ENCODE measurements around the gene SLC2A6. TPM values are rescaled to one million over a fixed set of nuclear protein-coding genes. Genes with fewer than 3 reads are reported as not detected.

The SLC2A6 gene
- total RNA-seq, 2 donors from 2014 or later: 4.3 to 5.2 TPM

DNA sequence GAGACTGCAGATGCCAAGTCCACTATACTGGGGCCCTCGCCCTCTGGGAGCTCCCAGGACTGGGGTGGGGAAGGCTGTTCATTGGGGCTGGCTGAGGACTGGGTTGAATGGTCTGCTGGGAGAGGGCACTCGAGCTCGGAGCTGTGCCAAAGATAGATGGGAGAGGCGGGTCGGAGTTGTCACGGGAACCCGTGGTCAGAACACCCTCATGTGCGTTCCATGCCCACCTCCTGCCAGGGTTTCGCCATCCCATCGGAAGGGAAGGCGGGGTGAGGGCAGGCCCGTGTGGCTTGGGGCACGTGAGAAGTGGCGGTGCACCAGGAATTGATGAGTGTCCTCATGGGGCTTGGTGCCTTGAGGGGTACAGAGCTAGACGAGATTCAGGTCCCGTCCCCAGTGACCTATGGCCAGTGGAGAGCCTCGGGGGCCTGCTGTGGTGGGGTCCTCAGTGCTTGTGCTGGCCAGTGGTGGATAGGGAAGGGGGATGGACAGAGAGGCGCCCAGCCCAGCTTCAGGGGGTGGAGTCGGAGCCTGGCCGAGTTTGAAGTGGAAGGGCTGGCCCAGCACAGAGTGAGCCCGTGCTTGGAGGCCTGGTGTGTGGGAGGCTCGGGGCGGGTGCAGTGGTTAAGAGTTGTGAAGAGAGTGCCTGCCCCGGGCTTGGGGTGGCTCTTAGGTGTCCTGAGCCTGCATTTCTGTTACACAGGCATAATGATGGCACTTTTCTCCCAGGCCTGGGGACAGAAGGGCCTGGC, 14.9 kb downstream of the SLC2A6 start:
- DNase-seq (ENCODE audit: low spot score): no peak
- no peak for TF ChIP-seq CTCF (IDR thresholded peaks at IDR 0.05)

DNA sequence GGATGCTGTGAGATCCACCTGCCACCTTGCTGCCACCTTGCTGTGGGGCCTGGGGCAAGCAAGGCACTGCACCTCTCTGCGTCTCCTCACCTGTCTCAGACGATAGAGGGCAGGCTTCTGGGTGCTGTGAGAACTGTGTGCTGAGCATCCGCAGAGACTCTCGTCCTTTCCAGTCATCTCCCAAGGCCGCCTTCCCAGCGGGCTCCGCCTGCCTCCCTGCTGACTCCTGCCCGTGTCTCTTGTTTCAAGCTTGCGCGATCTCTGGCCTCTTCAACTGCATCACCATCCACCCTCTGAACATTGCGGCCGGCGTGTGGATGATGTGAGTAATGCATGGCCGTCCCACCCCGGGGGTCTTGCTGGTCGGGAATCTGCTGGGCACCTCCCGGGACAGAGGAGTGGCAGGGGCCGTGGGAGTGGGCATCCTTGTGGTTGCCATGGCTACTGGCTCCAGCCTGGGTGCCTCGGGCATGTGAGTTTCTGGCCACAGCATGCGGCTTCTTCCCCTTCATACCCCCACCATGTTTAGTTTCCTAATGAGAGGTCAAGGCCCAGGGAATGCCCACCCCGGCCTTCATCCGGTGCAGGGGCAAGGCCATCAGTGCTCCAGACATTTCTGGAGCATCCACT, 15.6 kb downstream of the SLC2A6 start:
- H3K36me3 ChIP-seq: no peaks in the 10 kb centered on the region
- no peaks in the 10 kb centered on the region for H3K9me3 ChIP-seq
- no peaks in the 10 kb centered on the region for H3K27me3 ChIP-seq
- peaks cover 0 to 19% of the 10 kb centered on the region in 2 donors for H3K4me1 ChIP-seq
- DNase-seq (ENCODE audit: low spot score): no peak
- TF ChIP-seq CTCF (IDR thresholded peaks at IDR 0.05): no peak
- H3K27ac ChIP-seq: no peak overlapping the region
- H3K4me3 ChIP-seq: no peak overlapping the region

More for the DNA sequence above, 14.9 kb downstream of the SLC2A6 start:
- Histone ChIP-seq H3K27ac (no peak overlapping the region), H3K4me3 (no peak overlapping the region), H3K9me3 (no peaks in the 10 kb centered on the region), H3K36me3 (no peaks in the 10 kb centered on the region), H3K4me1 (peaks cover 0 to 15% of the 10 kb centered on the region in 2 donors), H3K27me3 (no peaks in the 10 kb centered on the region)

GRCh38 chr9:133461975-133462374, 16.9 kb downstream of the SLC2A6 start:
- Histone ChIP-seq H3K4me3 (no peak overlapping the region), H3K27ac (no peak overlapping the region), H3K27me3 (no peaks in the 10 kb centered on the region), H3K4me1 (peaks cover 0 to 19% of the 10 kb centered on the region in 2 donors), H3K36me3 (no peaks in the 10 kb centered on the region), H3K9me3 (no peaks in the 10 kb centered on the region)
- TF ChIP-seq CTCF (IDR thresholded peaks at IDR 0.05): no peak
- DNase-seq (ENCODE audit: low spot score): no peak

GRCh38 chr9:133460405-133461175, 18.3 kb downstream of the SLC2A6 start:
- no peaks in the 10 kb centered on the region for H3K27me3 ChIP-seq
- peaks cover 0 to 19% of the 10 kb centered on the region in 2 donors for H3K4me1 ChIP-seq
- DNase-seq (ENCODE audit: low spot score): peak; percentile 63
- no peaks in the 10 kb centered on the region for H3K36me3 ChIP-seq
- peak overlapping the region; percentile 62 to 75 for H3K4me3 ChIP-seq
- peak overlapping the region; percentile 91 to 97 for H3K27ac ChIP-seq
- TF ChIP-seq CTCF (IDR thresholded peaks at IDR 0.05): no peak
- no peaks in the 10 kb centered on the region for H3K9me3 ChIP-seq

DNA sequence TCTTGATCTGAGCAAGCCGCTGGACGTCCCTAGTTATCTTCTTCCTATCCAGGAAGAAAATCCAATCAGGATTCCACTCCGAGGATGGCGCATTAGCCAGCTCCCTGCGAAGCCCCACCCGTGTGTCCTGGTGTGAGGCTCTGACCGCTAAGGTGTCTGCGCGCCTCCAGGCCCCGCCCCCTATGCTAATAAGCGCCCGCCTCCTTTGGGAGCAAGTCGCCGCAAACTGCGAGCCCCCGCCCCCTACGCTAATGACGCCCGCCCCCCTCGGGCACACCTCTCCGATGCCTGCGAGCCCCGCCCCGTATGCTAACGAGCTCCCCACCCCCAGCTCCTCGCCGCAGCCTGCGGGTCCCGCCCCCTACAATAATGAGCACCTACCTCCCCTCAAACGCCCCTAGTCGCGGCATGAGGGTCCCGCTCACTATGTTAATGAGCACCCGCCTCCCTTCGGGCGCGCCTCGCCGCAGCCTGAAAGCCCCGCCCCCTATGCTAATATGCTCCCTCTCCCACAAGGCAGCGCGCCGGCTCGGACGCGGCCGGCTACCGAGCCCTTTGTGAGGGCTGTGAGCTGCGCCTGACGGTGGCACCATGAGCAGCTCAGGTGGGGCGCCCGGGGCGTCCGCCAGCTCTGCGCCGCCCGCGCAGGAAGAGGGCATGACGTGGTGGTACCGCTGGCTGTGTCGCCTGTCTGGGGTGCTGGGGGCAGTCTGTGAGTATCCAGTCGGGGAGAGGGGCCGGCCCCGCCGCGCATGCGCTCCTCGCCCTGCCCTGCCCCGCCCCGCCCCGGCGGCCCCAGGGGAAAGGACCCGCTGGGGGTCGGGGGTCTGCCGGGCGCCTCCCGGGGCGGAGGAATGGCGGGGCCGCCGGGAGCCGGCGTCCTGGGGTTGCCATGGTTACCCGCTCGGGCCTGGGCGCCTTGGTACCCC, 19.2 kb downstream of the SLC2A6 start, which contains the start of gene CACFD1:
TSS of gene CACFD1 (plus strand) at position 503 of the 929 bp plus-strand sequence. CDS start at position 592, 89 bp downstream.
- Histone ChIP-seq H3K27me3 (no peaks in the 10 kb centered on the region), H3K9me3 (no peaks in the 10 kb centered on the region), H3K4me1 (peaks cover 0 to 19% of the 10 kb centered on the region in 2 donors), H3K36me3 (no peaks in the 10 kb centered on the region), H3K27ac (peak within 1 kb of the TSS; percentile 91 to 97), H3K4me3 (peak within 1 kb of the TSS; percentile 62 to 75)
- no peak for TF ChIP-seq CTCF (IDR thresholded peaks at IDR 0.05)
- DNase-seq (ENCODE audit: low spot score): peak; percentile 96
